ENCODE data around the gene CCDC179.
A peak's percentile ranks its signal among the peaks of the same experiment; 100 is the strongest.

CCDC179 gene

GRCh38 chr11:22860241-22860640 is at the start of gene CCDC179:
Gene CCDC179 (minus strand): TSS chr11:22860474. CDS start chr11:22860421, 53 bp downstream.
- DNase-seq (ENCODE audit: low read depth, low spot score): no peak

DNA sequence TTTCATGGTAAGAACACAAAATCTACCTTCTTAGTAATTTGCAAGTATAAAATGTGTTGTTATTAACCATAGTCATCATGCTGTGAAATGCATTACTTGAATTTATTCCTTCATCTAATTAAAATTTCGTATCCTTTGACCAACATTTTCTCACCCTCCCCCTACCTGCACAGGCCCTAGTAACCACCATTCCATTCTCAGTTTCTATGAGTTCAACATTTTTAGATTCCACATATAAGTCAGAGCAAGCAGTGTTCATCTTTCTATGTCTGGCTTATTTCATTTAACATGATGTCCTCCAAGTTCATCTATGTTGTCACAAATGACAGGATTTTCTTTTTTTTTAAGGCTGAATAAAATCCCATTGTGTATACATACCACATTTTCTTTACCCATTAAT is 43.5 kb upstream of the CCDC179 start:
- DNase-seq (ENCODE audit: low read depth, low spot score): no peak

DNA sequence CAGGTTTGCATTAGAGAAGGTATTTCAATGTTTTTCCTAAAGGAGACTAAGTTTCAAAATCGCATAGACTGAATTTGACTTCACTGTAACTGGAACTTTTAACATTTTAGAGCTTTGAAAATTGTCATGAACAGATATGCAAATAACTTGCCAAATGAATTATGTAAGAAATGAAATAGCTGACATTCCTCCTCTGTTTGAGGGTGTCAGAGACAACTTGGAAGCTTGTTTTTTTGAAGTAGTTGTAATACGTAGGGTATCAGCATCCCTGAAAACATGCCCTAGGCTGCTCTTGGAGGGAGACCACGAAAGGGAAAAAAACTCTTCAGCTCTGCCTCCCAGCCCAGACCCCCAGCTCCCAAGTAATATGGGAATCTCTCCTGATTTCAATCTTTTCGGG is 41.3 kb upstream of the CCDC179 start:
- no peak for DNase-seq (ENCODE audit: low read depth, low spot score)

- no peak for DNase-seq (ENCODE audit: low read depth, low spot score)
These were observed 40.7 kb upstream of the CCDC179 start for GRCh38 chr11:22900764-22901486.

- no peak for DNase-seq (ENCODE audit: low read depth, low spot score)
These were observed 37.8 kb upstream of the CCDC179 start for GRCh38 chr11:22898036-22898435.

GRCh38 chr11:22890227-22890626 is 30.0 kb upstream of the CCDC179 start:
- DNase-seq (ENCODE audit: low read depth, low spot score): no peak

DNA sequence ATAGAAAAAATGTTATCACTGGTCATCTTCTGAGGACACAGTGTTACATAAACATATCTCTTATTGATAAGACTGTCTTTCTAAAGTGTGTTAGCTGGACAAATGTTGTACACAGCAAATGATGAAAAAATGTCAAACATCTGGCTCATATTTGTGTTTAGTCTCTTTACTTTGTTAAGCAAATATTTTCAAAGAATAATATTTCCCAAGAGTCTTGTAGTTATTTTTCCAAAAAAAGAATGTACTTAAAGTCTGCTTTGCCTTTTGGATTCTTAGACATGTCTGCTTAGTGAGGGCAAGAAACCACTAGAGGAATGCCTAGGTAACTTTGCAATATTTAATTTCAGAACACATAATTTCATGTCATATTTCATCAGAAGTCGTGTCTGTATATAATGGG is 23.9 kb upstream of the CCDC179 start:
- DNase-seq (ENCODE audit: low read depth, low spot score): no peak

- no peak for DNase-seq (ENCODE audit: low read depth, low spot score)
These were observed 19.4 kb upstream of the CCDC179 start for GRCh38 chr11:22879630-22880029.

DNA sequence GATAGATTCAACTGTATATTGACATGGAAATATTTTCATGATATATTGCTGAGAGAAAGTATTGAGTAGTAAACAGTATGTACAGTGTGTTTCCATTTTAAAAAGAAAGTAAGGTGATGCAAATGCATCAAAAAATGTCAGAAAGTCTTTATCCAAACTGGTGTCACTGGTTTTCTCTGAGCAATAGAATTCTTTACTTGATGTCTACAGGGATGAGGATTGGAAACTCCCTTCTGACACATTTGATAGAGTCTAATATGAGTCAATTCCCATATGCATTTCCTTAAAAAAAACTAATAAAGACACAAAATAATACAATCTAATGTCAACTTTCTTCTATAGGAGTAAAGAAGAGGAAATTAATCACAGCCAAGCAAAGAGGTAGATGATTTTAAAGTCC is 18.3 kb upstream of the CCDC179 start:
- no peak for DNase-seq (ENCODE audit: low read depth, low spot score)

GRCh38 chr11:22878039-22878438 is 17.8 kb upstream of the CCDC179 start:
- DNase-seq (ENCODE audit: low read depth, low spot score): no peak

DNA sequence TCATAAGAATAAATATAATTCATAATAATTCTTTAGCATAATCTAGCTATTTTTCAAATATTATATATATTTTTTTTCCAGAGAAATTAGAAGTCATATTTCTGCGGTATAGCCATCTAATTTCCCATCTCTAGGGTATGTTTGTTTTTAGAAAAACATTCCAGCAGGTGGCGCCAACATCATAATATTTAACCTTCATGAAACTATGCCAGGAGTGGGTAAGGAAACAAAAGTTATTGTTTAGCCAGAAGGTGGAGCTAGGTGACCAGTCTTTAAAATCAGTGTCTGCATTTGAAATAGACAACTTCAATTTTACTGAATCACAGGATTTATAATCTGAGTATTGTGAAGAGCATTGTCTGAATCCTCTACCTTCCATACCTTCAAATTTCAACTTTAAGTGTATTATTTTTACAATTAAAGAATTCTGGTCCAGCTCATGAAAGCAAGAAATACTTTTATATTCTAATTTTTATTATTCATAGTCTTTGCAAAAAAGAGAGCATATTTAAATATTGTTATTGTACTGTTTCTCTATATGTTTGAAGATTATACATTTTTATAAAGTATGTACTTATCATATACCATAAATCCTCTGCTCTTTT is 15.7 kb upstream of the CCDC179 start:
- DNase-seq (ENCODE audit: low read depth, low spot score): peak; percentile 26

DNA sequence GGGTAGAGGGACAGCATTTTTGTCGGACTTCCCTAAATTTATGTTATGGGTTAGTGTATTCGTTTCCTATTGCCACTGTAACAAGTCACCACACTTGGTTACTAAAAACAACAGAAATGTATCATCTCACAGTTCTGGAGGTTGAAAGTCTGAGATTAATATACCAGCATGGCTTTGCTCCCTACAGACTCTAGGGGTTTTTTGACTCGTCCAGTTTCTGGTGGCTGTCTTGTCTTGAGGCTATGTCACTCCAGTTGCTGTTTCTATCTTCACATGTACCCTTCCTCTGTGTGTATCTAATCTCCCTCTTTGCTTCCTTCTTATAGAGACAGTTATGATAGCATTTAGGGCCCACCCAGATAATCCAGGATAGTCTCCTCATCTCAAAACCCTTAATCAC is 9.1 kb upstream of the CCDC179 start:
- DNase-seq (ENCODE audit: low read depth, low spot score): no peak

DNA sequence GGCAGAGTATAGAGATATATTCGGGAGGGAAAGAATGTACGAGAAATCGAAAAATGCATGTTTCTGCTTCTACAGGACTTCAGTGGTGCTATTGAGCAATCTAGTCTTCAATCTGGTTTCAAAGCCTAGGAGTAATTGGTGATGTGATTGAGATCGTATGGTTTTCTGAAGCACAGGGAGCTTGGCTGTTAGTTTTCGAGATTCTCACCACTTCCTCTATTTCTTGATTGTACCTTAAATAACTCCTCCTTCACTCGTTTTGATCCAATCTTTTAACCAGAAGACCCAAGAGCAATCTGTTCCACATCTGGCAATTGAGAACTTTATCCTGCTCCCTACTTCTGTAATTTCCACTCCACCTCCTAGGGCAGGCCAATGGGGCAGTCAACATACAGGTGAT is 518 bp downstream of the CCDC179 start:
- no peak for DNase-seq (ENCODE audit: low read depth, low spot score)

- DNase-seq (ENCODE audit: low read depth, low spot score): no peak
These were observed 8.8 kb downstream of the CCDC179 start for GRCh38 chr11:22851477-22851876.

DNA sequence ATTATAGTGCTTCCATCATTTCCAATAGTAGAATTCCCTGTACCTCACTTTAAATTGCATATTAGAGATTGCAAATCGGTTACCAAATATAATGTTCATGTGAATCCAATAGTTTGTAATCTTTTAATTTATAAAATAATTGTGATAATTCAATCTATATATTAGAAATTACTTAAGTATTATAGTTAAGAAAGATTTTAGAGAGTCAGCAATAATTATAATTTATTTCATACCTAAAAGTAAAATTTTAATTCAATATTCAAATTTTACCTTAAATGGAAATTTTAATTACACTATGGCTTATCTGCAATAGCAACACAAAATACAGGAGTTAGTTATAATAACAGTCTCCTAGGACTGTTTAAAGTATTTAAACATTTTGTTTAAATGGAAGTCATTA is 13.5 kb downstream of the CCDC179 start:
- no peak for DNase-seq (ENCODE audit: low read depth, low spot score)

DNA sequence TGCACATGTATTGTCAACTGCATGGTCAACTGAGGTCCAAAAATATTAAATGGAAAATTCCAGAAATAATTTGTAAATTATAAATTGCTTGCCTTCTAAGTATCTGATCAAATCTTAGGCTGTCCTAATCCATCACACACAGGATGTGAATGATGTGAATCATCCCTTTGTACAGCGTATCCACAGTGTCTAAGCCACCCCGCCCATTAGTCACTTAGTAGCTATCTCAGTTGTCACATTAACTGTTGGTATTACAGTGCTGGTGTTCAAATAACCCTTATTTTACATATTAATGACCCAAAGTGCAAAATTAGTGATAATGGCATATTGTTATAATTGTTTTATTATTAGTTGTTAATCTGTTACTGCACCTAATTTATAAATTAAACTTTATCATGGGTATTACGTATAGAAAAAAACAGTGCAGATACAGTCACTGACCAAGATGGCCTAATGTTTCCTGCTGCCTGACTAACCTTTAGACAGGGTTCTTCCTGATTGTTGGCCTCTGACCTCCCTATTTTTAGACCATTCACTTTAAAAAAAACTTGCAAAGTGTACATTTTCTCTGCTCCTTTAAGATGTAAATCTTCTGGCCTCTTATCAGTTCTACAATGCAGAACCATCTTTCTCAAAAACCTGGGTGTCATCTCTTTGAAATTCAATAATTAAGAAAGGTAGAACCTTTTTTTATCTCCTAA is 27.8 kb downstream of the CCDC179 start:
- DNase-seq (ENCODE audit: low read depth, low spot score): no peak

DNA sequence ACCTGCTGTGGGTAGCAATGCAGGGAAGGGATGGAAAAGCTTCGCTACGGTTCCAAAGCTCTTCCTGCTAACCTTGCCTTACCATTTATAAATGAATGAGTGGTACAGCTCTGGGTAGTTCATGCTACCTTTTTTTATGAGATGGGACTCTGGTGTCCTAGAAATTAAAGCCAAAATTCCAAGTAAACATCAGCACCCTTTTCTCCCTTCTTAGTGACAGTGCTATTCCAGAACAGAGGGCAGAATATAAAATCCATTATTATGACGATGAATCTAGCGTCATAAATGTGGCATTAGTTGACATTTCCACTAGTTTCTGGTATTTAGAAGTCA is 30.2 kb downstream of the CCDC179 start:
- no peak for DNase-seq (ENCODE audit: low read depth, low spot score)

GRCh38 chr11:22829231-22830081 is 30.8 kb downstream of the CCDC179 start, which contains the start of gene SVIP:
Gene SVIP (minus strand): TSS chr11:22829801. CDS start chr11:22829748, 53 bp downstream.
- DNase-seq (ENCODE audit: low read depth, low spot score): peak; percentile 82

GRCh38 chr11:22828373-22828772 is 31.9 kb downstream of the CCDC179 start:
- no peak for DNase-seq (ENCODE audit: low read depth, low spot score)

- no peak for DNase-seq (ENCODE audit: low read depth, low spot score)
These were observed 38.1 kb downstream of the CCDC179 start for GRCh38 chr11:22822203-22822602.

DNA sequence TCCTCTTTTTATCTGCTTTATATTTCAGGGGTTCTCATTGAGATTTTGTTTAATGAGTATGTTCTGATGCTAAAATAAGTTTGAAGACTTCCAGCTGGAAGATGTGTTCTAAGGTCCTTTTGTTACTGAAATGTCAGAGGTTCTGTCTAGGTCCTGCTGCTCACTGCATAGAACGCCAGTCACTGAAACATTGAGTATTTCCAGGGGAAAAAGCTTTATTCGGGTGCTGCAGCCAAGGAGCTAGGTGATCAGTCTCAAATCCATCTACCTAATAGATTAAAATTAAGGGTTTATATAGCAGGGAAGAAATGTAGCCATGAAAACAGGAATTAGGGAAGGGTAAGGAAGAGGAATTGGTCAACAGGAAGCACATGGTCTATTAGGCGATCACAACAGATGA is 50.4 kb downstream of the CCDC179 start:
- DNase-seq (ENCODE audit: low read depth, low spot score): no peak

GRCh38 chr11:22808571-22809197 is 51.6 kb downstream of the CCDC179 start:
- no peak for DNase-seq (ENCODE audit: low read depth, low spot score)
